Thoracic aorta (tissue), 2 donors: ENCODE data around the gene MLPH. TPM values are rescaled to one million over a fixed set of nuclear protein-coding genes. Genes with fewer than 3 reads are reported as not detected.

Experiments used
- ATAC-seq: fragments of 150-250 bp; one replicate; pipeline ENCODE4 v1.8.0; 2017; ENCODE audit warnings: low read depth; ENCODE audit not compliant: insufficient number of reproducible peaks, low FRiP score
- DNase-seq: peaks from one replicate; pipeline ENCODE4 v3.0.0-alpha.2; 2020; ENCODE audit warnings: low spot score
- H3K27ac ChIP-seq, 2 donors: fragments of 200-600 bp; sonication (generic); 1 replicate in 1 of 2; 2 replicates in 1 of 2; pipeline ENCODE4 v1.5.1; 2016; ENCODE audit warnings: mild to moderate bottlenecking in 2 of 2, moderate library complexity in 2 of 2
- H3K27me3 ChIP-seq: fragments of 200-600 bp; sonication (generic); replicated peaks from 2 replicates; pipeline ENCODE4 v1.6.0; 2016; ENCODE audit warnings: mild to moderate bottlenecking; ENCODE audit not compliant: insufficient read depth
- H3K36me3 ChIP-seq: fragments of 200-600 bp; sonication (generic); one replicate; pipeline ENCODE4 v1.5.1; 2016
- H3K4me1 ChIP-seq, 2 donors: fragments of 200-600 bp; sonication (generic); 1 replicate in 1 of 2; 2 replicates in 1 of 2; pipeline versions ENCODE4 v1.5.1 to v1.6.0; 2016; ENCODE audit warnings: low read depth in 2 of 2, mild to moderate bottlenecking in 1 of 2; ENCODE audit not compliant: control insufficient read depth in 1 of 2
- H3K4me3 ChIP-seq: fragments of 200-600 bp; sonication (generic); 2 replicates; pipeline ENCODE4 v1.5.1; 2016; ENCODE audit warnings: mild to moderate bottlenecking
- H3K9me3 ChIP-seq: fragments of 200-600 bp; sonication (generic); 2 replicates; pipeline ENCODE4 v1.5.1; 2016
- CTCF ChIP-seq: fragments of 200-600 bp; sonication (generic); IDR thresholded peaks from one replicate; pipeline ENCODE4 v1.5.1; 2019; ENCODE audit warnings: antibody characterized with exemption
- total RNA-seq, 2 donors: library from RNA; depleted of rRNA; stranded (reverse); fragments of >200 nt; gene quantifications; one replicate each; pipeline versions ENCODE4 v1.1.0 to v1.2.3, GENCODE V29; 2016

Gene MLPH
- total RNA-seq, 2 donors from 2014 or later = 2.0 to 7.4 TPM

- Histone ChIP-seq H3K4me1 (peaks cover 0 to 21% of the 10 kb centered on the region in 2 donors), H3K4me3 (no peak overlapping the region), H3K9me3 (no peaks in the 10 kb centered on the region), H3K27ac (no peak overlapping the region), H3K27me3 (no peaks in the 10 kb centered on the region), H3K36me3 (no peaks in the 10 kb centered on the region)
- ATAC-seq (peak; percentile 59), DNase-seq (peak; percentile 58)
- peak; percentile 98 for TF ChIP-seq CTCF
Measured at GRCh38 chr2:237572021-237572741, 85.1 kb downstream of the MLPH start.

GRCh38 chr2:237572742-237573101 is 85.7 kb downstream of the MLPH start:
- no peaks in the 10 kb centered on the region for H3K36me3 ChIP-seq
- H3K4me1 ChIP-seq = peaks cover 0 to 21% of the 10 kb centered on the region in 2 donors
- ATAC-seq (no peak), DNase-seq (no peak)
- H3K27ac ChIP-seq = no peak overlapping the region
- no peaks in the 10 kb centered on the region for H3K9me3 ChIP-seq
- H3K4me3 ChIP-seq = no peak overlapping the region
- no peak for TF ChIP-seq CTCF
- H3K27me3 ChIP-seq = no peaks in the 10 kb centered on the region

GRCh38 chr2:237573721-237574415 is 86.8 kb downstream of the MLPH start:
- no peak for ATAC-seq
- Histone ChIP-seq H3K4me3 (no peak overlapping the region), H3K36me3 (no peaks in the 10 kb centered on the region), H3K27ac (no peak overlapping the region), H3K4me1 (peaks cover 0 to 21% of the 10 kb centered on the region in 2 donors), H3K9me3 (no peaks in the 10 kb centered on the region), H3K27me3 (no peaks in the 10 kb centered on the region)
- DNase-seq = no peak
- TF ChIP-seq CTCF = no peak

GRCh38 chr2:237574467-237574866 is 87.4 kb downstream of the MLPH start:
- Histone ChIP-seq H3K9me3 (no peaks in the 10 kb centered on the region), H3K27ac (no peak overlapping the region), H3K4me3 (no peak overlapping the region), H3K27me3 (no peaks in the 10 kb centered on the region), H3K36me3 (no peaks in the 10 kb centered on the region), H3K4me1 (peaks cover 0 to 21% of the 10 kb centered on the region in 2 donors)
- no peak for TF ChIP-seq CTCF
- ATAC-seq (no peak), DNase-seq (no peak)
